HG03103 (cell line): ENCODE results near the gene BCL2.
A peak's percentile ranks its signal among the peaks of the same experiment; 100 is the strongest.

Experiments
- ATAC-seq: cut with Tn5 transposase; IDR thresholded peaks from one replicate; pipeline ENCODE4 v1.9.1; 2021; ENCODE audit warnings: low read depth; ENCODE audit not compliant: unreplicated experiment

The BCL2 gene

DNA sequence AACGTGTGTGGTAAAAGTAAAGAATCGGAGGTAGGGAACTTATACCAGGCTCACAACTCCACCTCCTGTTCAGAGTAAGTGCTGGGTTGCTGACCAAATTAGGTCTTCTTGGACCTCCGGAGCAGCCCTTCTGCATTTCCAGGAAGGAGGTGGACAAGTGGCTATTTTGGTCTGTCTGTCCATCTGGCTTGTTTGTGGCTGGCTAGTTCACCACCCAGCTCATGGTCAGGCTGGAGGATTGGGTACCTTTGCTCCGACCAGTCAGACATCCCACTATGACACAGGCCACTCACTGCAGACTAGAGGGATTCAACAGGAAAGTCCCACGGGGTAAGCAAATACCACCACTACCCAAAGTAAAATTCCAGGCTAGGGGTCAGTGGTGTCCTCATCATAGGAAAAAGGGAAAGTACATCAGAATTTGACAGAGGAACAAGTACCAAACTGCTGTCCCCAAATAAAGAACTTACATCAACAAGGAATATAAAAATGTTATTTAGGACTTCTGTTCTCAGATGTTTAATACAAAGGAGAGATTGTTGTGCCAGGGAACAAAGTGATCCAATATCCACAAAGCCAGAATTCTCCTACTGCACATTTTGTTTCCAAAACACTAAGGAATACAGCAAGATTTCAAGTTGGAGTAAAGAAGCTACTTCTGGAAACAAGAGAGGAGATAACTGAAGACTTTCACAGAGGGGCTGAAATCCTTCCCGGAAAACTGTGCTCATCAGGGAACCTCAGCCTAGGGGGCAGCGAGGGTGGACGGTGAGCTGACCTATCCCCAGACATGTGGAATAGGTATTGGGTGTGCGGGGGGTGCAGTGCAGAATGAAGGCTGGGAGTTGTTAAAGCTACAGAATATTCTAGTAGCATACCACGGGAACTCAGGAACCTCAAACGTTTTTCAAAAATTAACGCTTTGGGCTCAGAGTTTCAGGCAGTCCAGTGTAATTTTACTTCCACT lies 56.9 kb downstream of the BCL2 start:
- ATAC-seq = no peak

DNA sequence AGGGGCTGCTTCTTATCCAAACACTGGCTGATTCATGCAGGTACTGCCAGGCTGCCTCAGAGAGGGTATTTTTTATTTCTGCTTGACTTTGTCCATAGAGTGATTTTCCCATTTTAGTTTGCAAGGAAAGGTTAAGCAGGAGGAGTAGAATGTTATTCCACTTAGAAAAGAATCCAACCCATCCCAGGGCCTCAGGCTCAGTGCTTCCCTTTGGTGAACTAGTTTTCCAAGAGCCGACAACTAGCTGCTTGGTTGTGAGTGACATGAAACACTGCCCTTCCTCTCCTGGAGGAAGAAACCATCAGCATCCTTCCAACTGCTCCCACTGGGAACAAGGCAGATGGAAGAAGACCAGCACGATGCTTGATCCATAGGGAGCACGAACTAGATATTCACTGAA lies 58.5 kb downstream of the BCL2 start:
- ATAC-seq = no peak

DNA sequence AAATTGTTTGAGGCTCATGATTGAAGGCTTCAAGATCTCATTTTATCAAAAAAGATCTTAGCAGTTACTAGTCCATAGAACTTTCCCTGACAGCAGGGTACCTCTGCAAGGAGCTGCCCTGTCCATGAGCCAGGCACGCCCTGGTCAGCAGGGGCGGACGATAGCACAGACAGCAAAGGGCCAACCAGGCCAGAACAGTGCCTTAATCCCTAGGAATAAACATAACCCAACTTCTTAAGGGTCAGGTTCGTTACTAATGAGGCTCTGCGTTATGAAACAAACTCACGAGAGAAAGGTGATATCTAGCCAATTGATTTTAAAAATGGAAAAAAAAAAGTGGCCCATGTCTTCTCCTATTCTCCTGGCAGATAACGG lies 59.2 kb downstream of the BCL2 start:
- ATAC-seq = no peak

DNA sequence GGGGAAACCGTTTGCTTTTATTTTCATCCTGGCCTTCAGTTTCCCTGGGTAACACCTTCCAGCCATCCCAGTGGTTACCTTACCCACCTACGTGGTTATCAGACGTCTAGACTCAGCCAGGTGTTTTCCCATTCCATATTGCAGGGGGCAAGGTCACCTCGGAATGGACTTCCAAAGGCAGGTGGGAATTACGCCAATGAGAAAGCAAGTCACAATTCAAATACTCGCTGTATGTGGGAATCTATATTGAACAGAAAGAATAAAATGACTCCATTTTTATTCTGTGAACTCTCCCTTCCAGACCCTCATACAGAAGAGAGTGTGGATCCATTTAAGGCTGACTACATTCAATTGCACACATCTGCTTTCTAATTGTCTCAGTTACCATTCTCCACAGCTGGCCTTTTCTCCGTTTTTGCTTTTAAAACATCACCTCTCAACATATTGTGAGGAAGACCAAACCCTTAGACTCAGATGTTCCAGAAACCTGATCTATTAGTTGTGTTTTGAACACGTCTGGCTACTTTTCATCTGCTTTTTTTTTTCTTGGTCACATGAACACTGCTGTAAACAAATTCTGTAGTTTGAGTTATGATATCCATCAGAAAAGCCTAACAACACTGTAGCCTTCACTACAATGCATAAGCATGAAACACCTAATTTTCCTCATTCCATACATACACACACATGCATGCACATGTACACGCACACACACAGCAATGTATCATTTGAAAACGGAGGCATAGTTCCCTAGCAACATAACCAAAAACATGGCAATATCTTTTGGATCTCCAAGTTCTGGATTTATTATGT lies 59.8 kb downstream of the BCL2 start:
- no peak for ATAC-seq

DNA sequence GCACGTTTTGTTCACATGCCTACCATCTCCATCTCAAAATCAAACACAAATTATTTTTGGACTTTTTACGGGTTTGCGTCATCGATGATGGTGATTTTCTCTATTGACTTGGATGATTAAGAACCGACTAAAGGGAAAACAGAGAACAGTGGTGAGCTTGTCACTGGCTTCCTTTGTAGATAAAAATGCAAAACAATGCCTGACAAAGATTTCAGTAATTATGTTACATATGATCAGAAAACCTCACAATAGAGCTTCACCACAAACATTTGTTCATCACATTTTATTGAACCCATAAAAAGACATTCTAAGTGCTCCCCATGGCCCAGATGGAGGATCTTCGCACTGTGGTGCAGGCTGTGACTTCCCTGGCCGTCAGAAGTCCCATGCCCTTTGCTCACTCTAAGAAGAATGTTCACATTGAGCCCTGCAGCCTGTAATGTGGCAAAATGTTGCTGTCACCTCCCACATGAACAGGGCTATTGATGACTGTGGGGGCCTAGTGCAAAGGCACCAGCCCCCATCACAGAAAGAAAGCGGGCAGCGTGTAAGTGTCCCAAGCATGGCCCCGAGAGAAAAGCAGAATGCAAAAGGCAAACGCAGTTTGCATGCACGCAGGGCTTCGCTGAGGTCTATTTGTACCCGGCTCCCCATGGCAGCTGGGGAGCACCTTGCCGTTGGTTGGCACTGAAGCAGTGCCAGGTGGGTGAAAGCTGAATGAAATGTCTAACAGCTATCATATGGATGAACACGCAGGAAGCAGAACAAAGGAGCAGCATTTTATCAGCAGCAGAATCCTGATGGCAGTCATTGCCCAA lies 60.6 kb downstream of the BCL2 start:
- ATAC-seq = no peak

DNA sequence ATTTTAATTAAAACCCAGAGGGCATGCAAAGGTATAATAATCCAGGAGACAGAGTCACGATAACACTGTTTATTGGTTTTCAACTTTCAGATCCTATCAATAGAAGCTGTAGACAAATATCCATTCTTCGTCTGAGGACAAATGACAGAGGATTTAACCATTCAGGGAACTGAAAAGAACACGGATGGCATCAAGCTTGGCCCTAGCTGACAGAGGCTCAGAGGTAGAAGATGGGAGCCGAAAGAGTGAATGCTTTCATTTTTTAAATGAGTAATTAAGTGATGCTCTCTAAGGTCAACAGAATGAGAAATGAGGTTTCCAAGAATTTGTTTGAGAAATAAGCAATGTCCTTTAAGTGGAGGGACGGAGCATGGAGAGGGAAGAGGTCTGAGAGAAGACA lies 62.1 kb downstream of the BCL2 start:
- no peak for ATAC-seq

DNA sequence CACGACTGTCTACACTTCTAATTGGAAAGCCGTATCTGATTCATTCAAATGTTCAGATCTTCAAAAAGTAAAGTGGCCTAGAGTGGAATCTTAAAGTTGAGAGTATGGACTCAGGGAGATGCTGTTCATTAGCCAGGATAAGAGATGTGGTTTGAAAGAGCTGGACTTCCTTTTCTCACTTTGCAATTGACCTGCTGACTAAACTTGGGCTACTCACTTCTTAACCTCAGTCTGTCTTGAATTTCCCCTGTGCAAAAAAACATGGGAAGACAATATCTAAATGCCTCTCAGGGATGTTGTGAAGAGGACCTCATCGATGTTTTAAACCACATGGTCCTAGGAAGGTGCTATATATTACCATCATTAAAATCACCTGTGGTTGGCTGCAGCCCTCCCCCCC lies 64.1 kb downstream of the BCL2 start:
- peak; percentile 59 for ATAC-seq

DNA sequence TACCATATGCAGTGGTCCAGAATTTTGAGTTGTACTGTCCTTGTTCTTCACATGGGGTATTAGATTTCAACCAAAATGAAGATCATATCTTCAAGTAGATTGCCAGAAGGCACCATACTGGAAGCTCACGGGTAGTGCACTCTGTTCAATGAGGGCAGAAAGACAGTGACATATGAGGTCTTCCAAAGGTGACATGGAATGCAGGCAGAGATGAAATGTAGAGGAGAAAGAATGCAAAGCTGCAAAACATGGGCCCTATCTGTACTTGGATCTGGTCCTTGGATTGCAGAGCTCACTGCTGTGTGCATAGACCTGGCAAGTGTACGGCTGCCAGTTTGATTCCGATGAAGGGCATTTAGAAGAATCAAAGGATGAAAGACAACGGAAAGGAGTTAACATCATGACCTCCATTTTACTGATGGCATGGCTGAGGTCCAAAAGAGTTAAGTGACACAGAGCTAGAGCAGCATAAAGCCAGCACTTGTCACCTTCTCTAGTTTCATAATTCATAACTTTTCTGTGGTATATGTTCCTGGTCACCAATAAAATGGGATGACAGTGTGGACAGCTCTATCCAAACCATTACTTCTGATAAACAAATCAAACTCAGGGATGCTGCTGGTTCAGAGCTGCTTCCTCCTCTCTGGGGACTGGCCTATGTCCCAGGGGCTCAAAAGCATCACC lies 64.7 kb downstream of the BCL2 start:
- no peak for ATAC-seq

DNA sequence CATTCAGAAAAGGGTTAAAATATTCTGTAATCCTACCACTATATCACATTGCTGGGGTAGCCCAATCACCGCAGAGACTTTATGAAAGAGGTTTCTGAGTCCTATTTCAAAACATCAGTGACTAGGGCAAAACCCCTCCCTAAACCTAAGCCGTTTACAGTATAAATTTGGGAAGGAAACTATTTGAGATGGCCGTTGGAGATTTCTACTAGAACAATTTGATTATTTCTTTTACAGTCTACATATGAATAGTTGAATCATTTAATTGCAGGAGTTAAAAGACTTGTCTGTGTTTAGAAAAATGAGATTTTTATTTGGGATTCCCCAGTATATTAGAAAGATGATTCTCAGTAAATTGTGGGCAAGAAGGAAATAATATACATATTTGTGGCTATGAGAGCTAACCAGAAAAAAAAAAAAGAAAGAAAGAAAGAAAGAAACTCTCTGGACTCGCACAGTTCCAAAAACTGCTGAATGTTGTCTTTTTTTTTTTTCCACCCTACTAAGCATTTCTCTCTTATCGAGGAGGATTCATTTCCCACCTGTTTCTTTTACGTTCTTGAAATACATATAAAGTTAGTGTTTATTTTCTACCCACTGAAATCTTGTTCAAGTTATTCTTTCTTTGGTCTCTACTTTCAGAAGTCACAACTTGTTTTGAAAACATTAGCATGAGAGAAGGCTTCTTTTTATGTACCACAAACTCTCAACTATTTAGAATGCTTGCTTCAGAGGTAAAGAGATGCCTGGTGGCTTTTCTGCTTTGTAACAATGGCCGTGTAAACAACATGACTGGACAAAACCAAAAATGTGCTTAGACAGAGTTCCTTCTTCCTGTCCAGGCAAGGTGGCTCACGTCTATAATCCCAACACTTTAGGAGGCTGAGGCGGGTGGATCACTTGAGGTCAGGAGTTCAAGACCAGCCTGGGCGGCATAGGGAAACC lies 65.9 kb downstream of the BCL2 start:
- ATAC-seq = no peak

DNA sequence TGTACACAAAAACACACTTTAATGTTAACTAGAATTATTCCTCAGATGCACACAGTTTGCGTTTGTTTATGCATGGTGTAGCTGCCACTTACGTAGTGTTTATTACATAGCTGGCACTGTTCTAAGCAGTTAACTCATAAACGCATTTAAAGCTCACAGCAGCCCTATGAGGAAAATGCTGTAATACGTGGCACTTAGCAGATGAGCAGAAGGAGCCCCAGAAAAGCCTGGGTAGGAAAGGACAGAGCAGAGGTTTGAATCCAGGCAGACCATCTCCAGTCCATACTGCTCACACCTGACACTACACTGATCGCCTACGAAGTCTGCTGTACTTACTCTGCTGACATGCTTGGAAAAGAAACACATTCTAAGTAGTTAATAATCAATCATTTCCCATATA lies 66.6 kb downstream of the BCL2 start:
- ATAC-seq = no peak

DNA sequence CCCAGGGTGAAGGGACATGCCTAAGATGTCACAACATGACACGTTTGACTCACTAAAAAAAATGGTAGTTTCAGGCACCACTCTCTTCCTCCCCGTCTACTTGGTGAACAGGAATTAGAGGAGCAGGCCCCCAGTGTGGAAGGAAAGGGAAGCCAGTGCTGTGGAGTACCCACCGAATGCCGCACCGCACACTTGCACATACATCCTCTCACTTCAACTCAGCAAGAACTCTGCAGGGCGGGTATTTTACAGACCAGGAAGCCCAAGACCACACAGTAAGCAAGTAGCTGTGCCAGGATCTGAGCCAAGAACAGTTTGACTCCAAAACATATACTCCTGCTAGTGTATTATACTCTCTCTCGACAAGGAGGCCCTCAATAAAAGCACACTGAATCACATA lies 69.8 kb downstream of the BCL2 start:
- ATAC-seq = no peak

DNA sequence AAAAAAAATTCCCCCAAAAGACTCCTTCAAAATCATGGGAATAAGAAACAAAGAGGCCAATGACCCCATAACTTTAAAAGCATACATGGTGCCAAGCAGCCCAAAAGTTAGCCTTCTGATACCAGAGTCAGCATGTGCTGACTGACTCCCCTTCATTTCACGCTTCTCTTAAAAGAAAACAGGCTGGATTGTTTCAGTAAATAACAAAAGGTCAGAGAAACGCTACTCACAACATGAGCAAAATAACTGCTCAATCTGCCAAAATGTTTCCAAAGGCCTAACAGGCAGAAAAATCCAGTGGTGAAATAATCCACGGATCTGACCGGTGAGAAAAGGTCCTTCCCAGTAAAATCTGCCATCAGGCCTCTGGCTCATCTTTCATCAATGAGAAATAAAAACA lies 71.6 kb downstream of the BCL2 start:
- ATAC-seq = no peak

DNA sequence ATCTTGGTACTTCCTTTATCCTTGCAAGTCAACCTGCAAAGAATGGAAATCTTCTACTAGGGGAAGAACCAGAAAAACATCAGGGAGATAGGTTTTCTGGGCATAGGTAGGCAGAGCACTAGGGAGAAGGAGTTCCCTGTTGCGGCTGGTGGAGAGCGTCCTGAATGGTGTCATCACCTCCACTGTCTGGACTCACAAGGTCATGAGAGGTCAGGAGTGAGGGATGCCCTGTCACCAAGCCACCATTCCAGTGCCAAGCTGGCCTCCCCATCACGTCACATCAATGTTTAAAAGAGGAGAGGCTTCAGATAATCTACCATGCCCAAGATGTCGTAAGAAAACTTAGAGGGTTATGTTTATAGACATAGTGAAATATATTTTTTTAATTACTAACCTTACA lies 72.1 kb downstream of the BCL2 start:
- ATAC-seq = no peak

DNA sequence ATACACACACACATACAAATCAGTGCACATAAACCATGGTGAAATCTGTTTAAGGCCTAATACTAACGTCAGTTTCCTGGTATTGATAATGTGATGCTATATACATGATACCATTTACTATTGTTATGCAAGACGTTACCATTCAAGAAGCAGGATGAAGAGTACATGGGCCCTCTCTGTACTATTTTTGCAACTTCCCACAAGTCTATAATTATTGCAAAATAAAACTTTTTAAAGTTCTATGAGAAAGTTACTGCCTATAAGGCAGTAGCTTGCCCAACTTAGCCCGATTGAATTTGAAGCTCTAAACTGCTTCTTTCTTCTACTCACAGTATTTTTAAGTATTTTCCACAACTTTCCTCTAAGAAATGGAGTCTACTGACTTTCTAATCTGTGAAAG lies 74.0 kb downstream of the BCL2 start:
- ATAC-seq = no peak

DNA sequence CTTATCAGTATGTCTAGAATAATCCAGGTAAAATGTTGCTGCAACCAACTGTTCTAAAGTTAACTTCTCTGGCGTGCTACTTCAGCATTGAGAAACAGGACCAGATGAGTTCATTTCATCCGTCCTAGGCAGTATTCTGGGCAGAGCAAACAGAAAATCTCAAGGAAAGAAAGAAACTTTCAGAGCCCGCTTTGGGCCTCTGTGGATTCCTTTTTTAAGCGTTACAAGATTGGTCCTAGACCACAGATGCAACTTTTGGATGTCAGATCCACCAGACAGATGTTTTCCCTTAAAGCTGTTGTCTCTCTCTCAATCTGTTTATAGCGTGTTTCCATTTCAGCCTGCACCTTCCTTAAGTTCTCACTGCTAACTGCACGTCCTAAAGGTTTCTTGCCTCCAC lies 75.0 kb downstream of the BCL2 start:
- no peak for ATAC-seq

DNA sequence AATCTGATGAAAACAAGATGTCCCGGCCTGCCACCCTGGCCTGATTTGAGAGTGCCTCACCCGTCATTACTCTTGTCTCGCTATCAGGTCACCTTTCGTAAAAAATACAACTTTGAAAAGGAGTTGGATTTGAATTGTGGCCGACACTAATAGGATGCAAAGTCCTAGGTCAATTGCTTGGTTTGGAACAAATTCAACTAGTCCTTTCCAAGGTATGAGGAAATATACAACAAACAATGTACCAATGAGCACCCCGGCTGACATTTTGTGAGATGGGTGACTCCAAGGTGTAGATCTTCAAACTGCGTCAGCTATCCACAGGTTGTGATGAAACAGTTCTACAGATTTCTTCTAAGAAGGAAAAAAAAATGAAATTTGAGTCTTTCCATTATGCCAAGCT lies 77.8 kb downstream of the BCL2 start:
- no peak for ATAC-seq

DNA sequence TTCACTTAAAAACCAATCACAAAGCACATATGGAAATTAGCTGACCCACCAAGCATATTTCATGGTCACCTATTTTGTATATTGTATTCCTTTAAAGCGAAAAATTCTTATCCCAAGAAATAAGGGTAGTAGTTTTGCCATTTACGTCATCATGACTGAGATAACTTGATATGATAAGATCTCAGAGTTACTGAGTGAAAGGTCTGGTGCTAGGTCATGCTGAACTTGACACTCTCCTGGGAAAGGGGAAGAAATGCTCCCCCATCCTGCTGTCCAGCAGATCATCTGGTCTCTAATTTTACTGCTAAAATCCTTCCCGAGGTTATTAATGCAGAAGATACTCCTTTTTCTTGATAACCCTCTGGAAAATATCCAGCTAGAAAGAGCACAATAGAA lies 78.3 kb downstream of the BCL2 start:
- no peak for ATAC-seq

DNA sequence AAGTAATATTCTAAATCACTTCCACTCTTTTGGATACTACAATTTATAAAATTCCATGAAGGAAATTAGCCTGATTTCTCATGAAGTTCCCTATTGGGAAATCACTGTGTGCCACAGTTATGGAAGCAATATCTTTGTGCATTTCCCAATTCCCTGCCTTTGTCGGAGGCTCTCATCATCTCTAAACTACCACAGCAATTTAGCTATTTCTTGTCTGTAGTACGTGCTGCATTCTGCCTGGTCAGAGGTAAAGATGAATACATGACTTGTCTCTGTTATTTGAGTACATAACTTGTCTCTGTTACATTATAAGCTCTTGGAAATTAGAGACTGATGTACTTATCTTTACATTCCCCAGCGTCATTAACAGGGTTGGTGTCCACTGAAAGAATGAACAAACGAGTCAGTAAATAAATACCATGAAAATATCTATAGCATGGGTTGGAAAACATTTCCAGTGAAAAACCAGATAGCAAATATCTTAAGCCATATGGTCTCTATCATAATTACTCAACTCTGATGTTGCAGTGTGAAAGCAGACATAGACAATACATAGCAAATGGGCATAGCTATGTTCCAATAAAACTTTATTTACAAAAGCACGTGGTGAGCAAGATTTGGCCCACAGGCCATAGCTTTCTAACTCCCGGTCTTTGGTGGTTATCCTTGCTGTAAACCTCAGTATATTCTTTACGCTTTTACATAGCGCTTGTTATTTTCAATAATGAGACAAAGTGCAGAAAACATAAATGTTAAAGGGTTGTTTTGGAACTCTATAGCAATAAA lies 78.8 kb downstream of the BCL2 start:
- no peak for ATAC-seq

DNA sequence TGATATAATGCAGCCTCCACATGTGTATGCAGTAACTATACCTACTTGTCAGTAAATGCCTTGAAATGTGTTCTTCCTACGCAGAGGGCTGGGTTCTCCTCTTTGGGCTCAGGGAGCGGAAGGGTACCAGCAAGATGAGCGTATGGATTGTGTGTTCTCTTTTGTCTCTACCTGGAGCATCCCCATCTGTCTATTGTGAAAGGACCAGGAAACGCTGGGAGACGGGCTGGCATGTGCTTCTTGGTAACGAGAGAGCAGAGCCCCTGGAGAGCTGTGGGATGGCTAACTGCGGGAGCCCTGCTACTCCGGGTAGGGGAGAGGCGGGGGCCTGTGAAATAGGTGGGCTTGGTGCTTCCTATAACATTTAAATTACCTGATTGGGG lies 80.9 kb downstream of the BCL2 start:
- no peak for ATAC-seq
